Stimulated activated CD4-positive, alpha-beta T cell treated with anti-CD3 and anti-CD28 coated beads, Interleukin-1b, Interleukin-23, amount 100 ng/mL, for 24 hours (primary cell): ENCODE measurements around the gene ATRAID.

ENCODE experiments used
- DNase-seq, 4 experiments: peaks; one replicate each; pipeline ENCODE4 v3.0.0-alpha.2; 2020; ENCODE audit warnings: low read depth in 4 of 4, low spot score in 1 of 4

Gene ATRAID

GRCh38 chr2:27219091-27219490, 7.2 kb downstream of the ATRAID start:
- no peak for DNase-seq

- DNase-seq: no peak
Measured at GRCh38 chr2:27220091-27220490, 8.2 kb downstream of the ATRAID start.

DNA sequence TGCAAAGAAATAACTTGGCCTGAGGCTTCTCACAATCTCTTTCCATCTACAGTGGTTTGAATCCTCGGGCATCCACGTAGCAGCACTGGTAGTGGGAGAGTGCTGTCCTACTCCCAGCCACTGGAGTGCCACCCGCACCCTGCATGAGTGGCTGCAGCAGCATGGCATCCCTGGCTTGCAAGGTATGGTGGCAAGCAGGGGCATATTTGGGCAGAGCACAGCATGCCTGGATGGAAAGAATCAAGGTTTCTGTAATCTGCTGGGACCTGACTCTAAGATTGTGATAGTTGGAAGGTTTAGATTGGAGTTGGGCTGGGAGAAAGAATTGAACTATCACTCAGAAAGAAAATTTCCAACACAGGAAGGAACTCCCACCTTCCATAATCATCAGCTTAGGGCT, 9.3 kb downstream of the ATRAID start:
- DNase-seq: no peak

GRCh38 chr2:27222407-27222806, 10.6 kb downstream of the ATRAID start:
- no peak for DNase-seq

GRCh38 chr2:27223416-27223815, 11.6 kb downstream of the ATRAID start:
- DNase-seq: no peak

- DNase-seq: no peak
Measured at GRCh38 chr2:27225526-27225925, 13.7 kb downstream of the ATRAID start.

DNA sequence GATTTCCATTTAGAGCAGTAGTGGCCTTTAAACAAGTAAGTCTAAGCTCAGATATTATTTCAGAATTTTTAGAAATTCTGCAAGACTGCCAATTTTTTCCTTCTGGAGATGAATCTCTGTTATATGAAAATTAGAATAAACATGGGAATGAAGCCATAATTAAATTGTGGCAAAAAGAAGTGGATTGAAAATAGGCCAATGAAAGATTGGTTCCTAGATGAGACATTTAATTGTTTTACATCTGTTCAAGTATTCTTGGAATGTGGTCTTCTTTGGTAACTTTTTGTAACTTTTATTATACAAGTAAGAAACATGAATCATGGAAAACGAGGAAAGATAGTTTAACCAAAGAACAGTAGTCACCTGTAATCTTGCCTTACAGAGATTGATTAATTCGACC, 15.7 kb downstream of the ATRAID start:
- DNase-seq: no peak

- no peak for DNase-seq
Measured at GRCh38 chr2:27231921-27232320, 20.1 kb downstream of the ATRAID start.

DNA sequence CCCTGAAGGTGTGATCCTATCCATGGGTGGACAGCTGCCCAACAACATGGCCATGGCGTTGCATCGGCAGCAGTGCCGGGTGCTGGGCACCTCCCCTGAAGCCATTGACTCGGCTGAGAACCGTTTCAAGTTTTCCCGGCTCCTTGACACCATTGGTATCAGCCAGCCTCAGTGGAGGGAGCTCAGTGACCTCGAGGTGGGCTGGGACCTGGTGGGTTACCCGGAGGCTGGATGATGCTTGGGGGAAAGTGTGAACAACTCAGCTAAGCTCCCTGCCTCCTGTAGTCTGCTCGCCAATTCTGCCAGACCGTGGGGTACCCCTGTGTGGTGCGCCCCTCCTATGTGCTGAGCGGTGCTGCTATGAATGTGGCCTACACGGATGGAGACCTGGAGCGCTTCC, 21.5 kb downstream of the ATRAID start:
- no peak for DNase-seq

DNA sequence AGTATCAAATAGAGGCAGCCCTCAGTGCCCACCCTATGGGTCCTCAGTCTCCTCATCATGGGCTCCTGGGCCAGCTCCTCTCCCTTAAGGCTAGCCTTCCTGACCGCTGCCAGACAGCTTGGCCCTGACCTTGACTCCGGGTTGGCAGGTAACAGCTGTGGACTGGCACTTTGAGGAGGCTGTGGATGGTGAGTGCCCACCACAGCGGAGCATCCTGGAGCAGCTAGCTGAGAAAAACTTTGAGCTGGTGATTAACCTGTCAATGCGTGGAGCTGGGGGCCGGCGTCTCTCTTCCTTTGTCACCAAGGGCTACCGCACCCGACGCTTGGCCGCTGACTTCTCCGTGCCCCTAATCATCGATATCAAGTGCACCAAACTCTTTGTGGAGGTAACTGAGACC, 24.3 kb downstream of the ATRAID start:
- DNase-seq: no peak

GRCh38 chr2:27236626-27237025, 24.8 kb downstream of the ATRAID start:
- DNase-seq: no peak

DNA sequence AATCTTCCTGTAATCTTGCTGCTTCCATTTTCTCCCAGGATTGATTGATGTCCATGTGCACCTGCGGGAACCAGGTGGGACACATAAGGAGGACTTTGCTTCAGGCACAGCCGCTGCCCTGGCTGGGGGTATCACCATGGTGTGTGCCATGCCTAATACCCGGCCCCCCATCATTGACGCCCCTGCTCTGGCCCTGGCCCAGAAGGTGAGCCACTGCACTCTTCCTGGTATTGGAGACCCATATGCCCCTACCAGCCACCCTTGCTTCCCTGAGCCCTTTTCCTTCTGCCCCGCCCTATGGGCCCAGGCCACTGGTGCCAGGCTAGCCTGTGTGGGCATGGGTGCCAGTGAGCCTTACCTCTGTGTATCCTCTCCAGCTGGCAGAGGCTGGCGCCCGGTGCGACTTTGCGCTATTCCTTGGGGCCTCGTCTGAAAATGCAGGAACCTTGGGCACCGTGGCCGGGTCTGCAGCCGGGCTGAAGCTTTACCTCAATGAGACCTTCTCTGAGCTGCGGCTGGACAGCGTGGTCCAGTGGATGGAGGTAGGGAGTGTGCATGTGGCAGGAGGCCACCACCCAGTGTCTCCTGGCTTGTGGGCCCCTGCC, 25.6 kb downstream of the ATRAID start:
- no peak for DNase-seq

- DNase-seq: no peak
Measured at GRCh38 chr2:27238976-27239375, 27.1 kb downstream of the ATRAID start.

- DNase-seq: no peak
Measured at GRCh38 chr2:27240406-27240805, 28.6 kb downstream of the ATRAID start.

GRCh38 chr2:27241761-27242613, 30.1 kb downstream of the ATRAID start:
- DNase-seq: no peak

DNA sequence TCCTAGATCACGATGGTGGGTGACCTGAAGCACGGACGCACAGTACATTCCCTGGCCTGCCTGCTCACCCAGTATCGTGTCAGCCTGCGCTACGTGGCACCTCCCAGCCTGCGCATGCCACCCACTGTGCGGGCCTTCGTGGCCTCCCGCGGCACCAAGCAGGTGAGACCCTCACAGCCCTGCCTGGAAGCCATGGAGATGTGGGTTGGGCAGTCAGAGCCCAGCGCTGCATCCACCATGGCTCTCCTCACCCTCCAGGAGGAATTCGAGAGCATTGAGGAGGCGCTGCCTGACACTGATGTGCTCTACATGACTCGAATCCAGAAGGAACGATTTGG, 30.7 kb downstream of the ATRAID start:
- no peak for DNase-seq

DNA sequence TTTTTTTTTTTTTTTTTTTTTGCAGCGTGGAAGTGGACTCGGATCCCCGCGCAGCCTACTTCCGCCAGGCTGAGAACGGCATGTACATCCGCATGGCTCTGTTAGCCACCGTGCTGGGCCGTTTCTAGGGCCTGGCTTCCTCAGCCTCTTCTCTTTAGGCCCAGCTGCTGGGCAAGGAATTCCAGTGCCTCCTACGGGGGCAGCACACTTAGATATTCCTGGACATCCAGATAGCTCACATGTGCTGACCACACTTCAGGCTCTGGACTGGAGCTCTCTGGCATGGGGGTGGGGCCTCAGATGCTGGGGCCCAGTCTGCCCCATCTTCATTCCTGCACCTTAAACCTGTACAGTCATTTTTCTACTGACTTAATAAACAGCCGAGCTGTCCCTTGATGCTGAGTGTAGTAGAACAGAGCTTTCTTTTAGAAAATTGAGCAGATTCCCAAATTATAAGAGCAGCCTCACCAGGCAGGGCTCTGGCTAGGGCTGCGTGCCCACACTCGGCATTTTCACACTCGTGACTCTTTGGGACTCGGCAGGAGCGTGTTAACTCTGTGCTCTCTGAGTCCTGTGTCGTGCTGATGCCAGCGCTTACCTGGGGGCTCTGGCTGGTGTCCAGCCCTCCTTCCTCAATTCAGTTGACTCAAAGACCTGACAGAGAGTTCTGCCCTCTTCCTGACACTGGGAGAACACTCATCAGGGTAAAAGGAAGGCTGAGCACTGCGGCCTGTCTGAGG, 31.7 kb downstream of the ATRAID start:
- DNase-seq: no peak

- DNase-seq: no peak
Measured at GRCh38 chr2:27245116-27245515, 33.3 kb downstream of the ATRAID start.

- DNase-seq: no peak
Measured at GRCh38 chr2:27245626-27246025, 33.8 kb downstream of the ATRAID start.

DNA sequence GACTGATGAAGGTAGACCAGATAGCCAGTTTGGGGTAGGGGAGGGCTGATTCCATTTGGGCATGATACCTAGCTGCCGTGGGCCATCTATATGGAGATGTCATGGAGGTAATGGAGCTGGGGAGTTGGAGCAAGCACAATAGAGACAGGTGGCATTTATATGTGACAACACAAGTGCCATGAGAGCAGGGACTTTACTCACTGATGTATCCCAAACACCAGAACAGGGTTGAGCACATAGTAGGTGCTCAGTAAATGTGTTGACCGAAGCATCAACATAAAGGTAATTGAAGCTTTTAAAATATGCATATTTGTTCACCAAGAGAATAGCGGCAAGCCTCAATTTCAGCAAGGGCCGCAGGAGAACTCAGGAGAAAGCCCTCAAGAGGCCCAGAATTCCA, 36.1 kb downstream of the ATRAID start:
- no peak for DNase-seq

DNA sequence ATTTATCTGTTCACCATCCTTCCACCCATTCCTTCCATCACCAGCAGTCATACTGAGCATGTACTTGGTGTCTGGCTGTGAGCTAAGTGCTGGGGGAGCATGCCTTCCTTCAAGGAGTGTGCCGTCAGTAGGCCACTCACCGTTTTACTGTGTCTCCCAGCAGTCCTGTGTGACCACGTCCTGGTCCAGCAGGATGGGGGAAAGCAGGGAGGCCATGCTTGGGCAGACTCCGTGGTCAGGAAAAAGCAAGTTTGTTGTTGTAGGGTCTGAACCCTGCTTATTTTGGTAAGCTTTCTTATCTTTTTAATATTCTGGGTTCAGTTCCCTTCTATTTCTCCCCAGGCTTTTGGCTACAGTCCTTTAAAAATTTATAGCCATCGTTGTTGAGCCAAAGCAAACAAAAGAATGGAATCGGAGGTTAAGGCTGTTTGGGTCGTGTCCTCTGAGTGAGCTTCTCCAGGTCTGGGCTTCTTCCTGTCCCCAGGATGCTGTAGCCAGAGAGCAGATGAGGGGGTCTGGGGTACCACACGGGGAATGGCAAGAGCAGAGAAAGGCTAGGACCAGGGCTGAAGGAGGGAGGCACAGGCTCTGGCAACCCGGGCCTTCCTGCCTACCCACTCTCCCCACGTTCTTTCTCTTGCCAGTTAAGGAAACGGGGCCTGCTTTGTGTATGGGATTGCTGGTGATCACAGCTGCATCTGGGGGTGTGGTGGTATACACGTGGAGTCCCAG, 37.5 kb downstream of the ATRAID start:
- no peak for DNase-seq
